G401 (cell line): ENCODE data around the gene HDGF. TPM values are rescaled to one million over a fixed set of nuclear protein-coding genes. Genes with fewer than 3 reads are reported as not detected.

ENCODE experiments used
- DNase-seq: peaks from one replicate; pipeline ENCODE4 v3.0.0-alpha.2; 2015; ENCODE audit warnings: low spot score
- in situ Hi-C: cut with HindIII; loops from 2 replicates; pipeline ENCODE4 v1.10.0; 2016; ENCODE audit warnings: low sequenced_read_pairs, mixed read lengths
- total RNA-seq: library from RNA; depleted of rRNA; stranded (reverse); fragments of >200 nt; shearing (Covaris generic); gene quantifications from 2 replicates; pipeline ENCODE4 v1.2.3, GENCODE V29; 2014; rRNA removed

HDGF gene
- total RNA-seq: 481 and 510 TPM in 2 replicates

- no peak for DNase-seq
- in situ Hi-C loops: no loop called here
Observed at GRCh38 chr1:156751451-156751756, at the start of gene HDGF. HDGF (minus strand) TSS chr1:156751675; CDS start chr1:156751429, 246 bp downstream.

GRCh38 chr1:156797212-156797871 is 45.9 kb upstream of the HDGF start:
- in situ Hi-C loops: no loop called here
- peak; percentile 66 for DNase-seq

- in situ Hi-C loops: no loop called here
Observed at GRCh38 chr1:156796340-156797097, 45.0 kb upstream of the HDGF start.

GRCh38 chr1:156795787-156796186 is 44.3 kb upstream of the HDGF start:
- DNase-seq: no peak
- in situ Hi-C loops: no loop called here

More at GRCh38 chr1:156796340-156797097, 45.0 kb upstream of the HDGF start:
- DNase-seq: no peak

GRCh38 chr1:156795374-156795733 is 43.9 kb upstream of the HDGF start:
- no peak for DNase-seq
- in situ Hi-C loops: no loop called here

GRCh38 chr1:156794506-156795373 is 43.3 kb upstream of the HDGF start:
- in situ Hi-C loops: no loop called here
- DNase-seq: no peak

- no peak for DNase-seq
- in situ Hi-C loops: no loop called here
Observed at GRCh38 chr1:156789621-156790318, 38.3 kb upstream of the HDGF start.

- DNase-seq: no peak
- in situ Hi-C loops: no loop called here
Observed at GRCh38 chr1:156788136-156788535, 36.7 kb upstream of the HDGF start.

- in situ Hi-C loops: no loop called here
- DNase-seq: no peak
Observed at GRCh38 chr1:156786640-156787039, 35.2 kb upstream of the HDGF start.

GRCh38 chr1:156785458-156785857 is 34.0 kb upstream of the HDGF start:
- no peak for DNase-seq
- in situ Hi-C loops: no loop called here

GRCh38 chr1:156781585-156782186 is 30.2 kb upstream of the HDGF start:
- in situ Hi-C loops: no loop called here
- DNase-seq: no peak

- in situ Hi-C loops: no loop called here
- no peak for DNase-seq
Observed at GRCh38 chr1:156777573-156777972, 26.1 kb upstream of the HDGF start.

GRCh38 chr1:156776942-156777341 is 25.5 kb upstream of the HDGF start:
- in situ Hi-C loops: no loop called here

GRCh38 chr1:156775799-156776198 is 24.3 kb upstream of the HDGF start:
- DNase-seq: no peak
- in situ Hi-C loops: no loop called here

More at GRCh38 chr1:156776942-156777341, 25.5 kb upstream of the HDGF start:
- DNase-seq: no peak

- DNase-seq: no peak
- in situ Hi-C loops: no loop called here
Observed at GRCh38 chr1:156773607-156774006, 22.1 kb upstream of the HDGF start.

- in situ Hi-C loops: no loop called here
- no peak for DNase-seq
Observed at GRCh38 chr1:156772728-156773497, 21.4 kb upstream of the HDGF start.

- in situ Hi-C loops: no loop called here
- no peak for DNase-seq
Observed at GRCh38 chr1:156772222-156772621, 20.7 kb upstream of the HDGF start.

- in situ Hi-C loops: no loop called here
Observed at GRCh38 chr1:156768610-156769295, 17.3 kb upstream of the HDGF start.

More at GRCh38 chr1:156768610-156769295, 17.3 kb upstream of the HDGF start:
- no peak for DNase-seq
